ENCODE data around the gene WASHC4. TPM values are rescaled to one million over a fixed set of nuclear protein-coding genes. Genes with fewer than 3 reads are reported as not detected.

Gene WASHC4, protein sequence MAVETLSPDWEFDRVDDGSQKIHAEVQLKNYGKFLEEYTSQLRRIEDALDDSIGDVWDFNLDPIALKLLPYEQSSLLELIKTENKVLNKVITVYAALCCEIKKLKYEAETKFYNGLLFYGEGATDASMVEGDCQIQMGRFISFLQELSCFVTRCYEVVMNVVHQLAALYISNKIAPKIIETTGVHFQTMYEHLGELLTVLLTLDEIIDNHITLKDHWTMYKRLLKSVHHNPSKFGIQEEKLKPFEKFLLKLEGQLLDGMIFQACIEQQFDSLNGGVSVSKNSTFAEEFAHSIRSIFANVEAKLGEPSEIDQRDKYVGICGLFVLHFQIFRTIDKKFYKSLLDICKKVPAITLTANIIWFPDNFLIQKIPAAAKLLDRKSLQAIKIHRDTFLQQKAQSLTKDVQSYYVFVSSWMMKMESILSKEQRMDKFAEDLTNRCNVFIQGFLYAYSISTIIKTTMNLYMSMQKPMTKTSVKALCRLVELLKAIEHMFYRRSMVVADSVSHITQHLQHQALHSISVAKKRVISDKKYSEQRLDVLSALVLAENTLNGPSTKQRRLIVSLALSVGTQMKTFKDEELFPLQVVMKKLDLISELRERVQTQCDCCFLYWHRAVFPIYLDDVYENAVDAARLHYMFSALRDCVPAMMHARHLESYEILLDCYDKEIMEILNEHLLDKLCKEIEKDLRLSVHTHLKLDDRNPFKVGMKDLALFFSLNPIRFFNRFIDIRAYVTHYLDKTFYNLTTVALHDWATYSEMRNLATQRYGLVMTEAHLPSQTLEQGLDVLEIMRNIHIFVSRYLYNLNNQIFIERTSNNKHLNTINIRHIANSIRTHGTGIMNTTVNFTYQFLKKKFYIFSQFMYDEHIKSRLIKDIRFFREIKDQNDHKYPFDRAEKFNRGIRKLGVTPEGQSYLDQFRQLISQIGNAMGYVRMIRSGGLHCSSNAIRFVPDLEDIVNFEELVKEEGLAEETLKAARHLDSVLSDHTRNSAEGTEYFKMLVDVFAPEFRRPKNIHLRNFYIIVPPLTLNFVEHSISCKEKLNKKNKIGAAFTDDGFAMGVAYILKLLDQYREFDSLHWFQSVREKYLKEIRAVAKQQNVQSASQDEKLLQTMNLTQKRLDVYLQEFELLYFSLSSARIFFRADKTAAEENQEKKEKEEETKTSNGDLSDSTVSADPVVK
- 10 to 100 TPM; 34.4 to 36.5 TPM for total RNA-seq
- long read RNA-seq, full-length matches to known transcripts, result 9 of 72 reads
- long read RNA-seq, partial matches to known transcripts, result 48 of 72 reads
- long read RNA-seq, other reads (novel, unspliced or antisense), result 15 of 72 reads

DNA sequence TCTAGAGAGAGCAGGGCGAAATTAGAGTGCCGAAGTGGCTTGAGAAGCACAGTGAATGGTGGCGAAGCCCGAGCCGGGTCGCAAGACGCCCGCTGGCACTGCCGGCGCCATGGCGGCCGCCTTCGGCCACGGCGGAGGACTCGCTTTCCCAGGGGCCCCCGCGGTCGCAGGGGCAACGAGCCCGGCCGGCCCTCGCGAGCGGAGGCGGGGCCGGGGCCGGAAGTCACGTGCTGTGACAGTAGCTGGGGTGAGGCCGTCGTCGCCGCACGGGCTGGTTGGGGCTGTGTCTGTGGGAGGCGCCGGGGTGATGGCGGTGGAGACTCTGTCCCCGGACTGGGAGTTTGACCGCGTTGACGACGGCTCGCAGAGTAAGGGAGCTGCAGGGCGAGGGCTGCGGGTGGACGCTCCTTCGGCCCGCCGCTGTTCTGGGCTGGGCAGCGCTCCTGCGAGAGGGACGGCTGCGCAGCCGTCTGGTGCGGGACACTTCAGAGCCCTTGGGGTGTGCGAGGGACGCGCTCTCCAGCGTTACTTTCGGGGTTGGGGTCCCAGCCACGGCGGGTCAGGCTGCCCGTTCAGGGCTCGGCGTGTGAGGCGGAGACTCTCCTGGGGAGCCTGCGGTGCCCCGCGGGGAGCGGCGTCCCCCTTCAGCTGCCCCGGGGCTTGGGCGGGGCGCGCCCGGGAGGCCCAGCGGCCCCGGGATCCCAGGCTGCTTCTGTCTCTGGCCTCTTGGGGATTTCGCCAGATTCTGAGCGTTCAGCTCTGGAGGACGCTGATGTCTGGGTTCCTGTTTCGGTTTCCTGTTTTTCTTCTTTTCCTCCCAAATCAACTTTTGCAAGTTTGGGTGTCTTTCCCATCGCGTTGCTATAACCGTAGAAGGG is at the start of gene WASHC4:
Gene WASHC4, plus strand, starts transcription at position 238 of the 878 bp plus-strand sequence. Its CDS starts 70 bp downstream, at position 308.
- intact Hi-C loops (cut with DNase I, micrococcal nuclease), result no loop called here
- ATAC-seq (peak; percentile 98), DNase-seq (peak; percentile 95 to 97)

DNA sequence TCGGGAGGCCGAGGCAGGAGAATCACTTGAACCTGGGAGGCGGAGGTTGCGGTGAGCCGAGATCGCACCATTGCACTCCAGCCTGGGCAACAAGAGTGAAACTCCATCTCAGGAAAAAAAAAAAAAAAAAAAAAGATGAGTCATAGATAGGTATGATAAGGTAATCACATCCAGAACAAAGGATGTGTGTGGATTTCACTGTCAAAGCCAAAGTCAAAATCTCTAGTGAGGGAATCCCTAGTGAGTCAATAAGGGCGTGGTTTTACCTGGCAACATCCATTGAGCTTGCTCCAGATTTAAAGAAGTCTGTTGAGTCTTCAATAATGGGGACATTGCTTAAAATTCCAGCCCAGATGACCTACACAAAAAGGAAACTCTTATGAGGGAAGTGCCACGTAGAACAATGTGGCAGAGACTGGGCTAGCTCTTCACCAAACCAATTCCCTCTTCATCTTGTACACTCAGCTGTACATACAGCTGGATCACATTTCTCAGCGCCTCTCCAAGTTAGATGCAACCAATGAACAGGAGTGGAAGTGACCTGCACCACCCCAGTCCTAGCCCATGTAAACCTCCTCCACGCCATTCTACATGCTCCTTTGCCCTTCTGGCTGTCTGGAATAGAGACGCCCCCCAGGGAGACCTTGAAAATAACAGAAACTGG is 46.7 kb upstream of the WASHC4 start:
- DNase-seq (no peak), ATAC-seq (no peak)
- intact Hi-C loops (cut with DNase I, micrococcal nuclease), result no loop called here

DNA sequence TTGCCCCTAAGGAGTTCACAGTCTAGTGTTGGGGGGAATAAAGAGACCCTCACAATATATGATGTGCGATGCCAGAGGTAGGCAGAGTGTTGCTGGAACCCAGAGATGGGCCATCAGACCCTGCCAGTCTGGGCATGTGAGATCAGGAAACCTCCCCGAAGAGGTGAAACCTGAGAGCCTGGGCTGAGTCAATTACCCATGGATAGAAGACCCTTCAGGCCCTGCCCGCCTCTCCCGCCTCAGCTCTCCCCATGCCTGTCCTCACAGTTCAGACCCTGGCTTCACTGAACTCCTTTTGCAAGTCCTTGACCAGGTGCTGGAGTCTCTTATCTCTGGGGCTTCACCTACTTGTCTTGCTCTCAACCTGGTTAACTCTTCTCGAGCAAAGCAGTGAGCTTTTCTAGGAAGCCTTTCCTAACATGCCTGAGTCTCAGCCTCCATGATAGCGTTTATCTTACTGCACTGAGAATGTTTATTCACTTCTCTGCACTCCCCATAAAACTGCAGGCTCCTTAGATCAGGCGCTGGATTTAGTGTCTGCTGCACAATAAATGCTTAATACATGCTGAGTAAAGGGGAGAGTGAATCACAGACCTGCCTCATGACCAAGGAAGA is 42.9 kb upstream of the WASHC4 start:
- ATAC-seq (no peak), DNase-seq (no peak)

DNA sequence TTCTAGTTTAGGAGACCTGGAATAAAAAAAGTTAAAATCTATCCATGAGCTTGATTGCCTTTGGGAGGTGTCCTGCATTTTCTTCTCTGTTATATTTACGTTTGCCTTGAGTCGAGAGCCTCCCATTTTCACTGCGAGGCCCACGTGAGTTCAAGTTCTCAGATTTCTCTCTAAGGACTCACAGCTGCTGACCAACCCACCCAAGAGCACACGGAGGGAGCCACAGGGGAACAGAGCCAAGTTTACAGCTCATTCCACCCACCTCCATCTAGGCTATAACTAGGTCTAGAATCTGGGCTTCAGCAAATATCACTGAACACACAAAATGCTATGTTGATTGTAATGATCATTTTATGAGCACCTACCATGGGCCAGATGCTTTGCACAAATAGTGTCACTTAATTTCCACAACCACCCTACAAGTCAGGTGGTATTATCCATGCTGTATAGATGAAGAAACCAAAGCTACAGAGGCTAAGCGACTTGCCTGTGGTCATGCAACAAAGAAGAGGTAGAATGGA is 40.0 kb upstream of the WASHC4 start:
- intact Hi-C loops (cut with DNase I, micrococcal nuclease), result no loop called here
- no peak for ATAC-seq
- no peak for DNase-seq

More for the DNA sequence above, 42.9 kb upstream of the WASHC4 start:
- intact Hi-C loops (cut with DNase I, micrococcal nuclease), result no loop called here

DNA sequence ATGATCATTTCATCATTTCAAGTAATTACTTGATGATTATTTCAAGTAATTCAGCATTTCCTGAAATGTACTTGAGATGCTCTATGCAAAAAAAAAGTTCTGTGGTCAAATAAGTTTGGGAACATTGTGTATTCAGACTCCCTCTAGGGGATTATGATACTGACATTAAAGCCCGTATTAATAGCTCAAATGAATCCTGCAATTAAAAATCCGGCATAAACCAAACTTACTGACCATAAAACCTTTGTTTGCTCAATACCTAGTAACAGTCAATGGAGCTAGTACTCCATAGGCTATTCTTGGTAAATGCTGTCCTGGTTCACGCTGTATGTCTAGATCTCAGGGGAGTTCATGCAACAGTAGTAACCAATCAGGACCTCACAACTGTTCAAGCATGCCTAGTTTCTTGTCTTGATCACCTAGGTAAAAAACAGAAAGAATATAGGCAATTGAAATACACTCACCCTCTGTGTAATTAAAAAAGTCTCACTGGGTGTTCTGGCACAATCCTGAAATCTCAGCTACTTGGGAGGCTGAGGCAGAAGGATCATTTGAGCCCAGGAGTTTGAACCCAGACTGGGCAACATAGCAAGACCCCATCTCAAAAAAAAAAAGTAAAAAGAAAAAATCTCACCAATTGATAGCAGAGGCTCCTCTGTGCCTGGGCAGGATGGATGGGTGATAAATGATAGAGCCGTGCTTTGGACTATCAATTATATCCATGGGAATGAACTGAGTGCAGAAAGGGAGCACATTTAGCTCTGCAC is 37.4 kb upstream of the WASHC4 start:
- no peak for ATAC-seq
- no peak for DNase-seq
- intact Hi-C loops (cut with DNase I, micrococcal nuclease), result no loop called here

DNA sequence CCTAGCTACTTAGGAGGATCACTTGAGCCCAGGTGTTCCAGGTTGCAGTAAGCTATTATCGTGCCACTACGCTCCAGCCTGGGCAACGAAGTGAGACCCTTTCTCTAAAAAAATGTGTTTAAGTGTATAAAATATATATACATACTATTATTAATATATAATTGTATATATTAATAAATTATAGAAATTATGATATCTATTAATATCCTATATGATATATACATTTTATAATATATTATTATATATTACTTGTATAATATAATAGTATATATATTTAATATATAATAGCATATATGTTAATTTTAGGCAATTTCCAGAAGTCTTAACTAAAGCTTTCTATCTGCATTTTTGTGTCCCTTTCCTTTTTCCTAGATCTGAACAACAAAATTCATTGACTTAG is 35.5 kb upstream of the WASHC4 start:
- DNase-seq (no peak), ATAC-seq (no peak)
- intact Hi-C loops (cut with DNase I, micrococcal nuclease), result no loop called here

DNA sequence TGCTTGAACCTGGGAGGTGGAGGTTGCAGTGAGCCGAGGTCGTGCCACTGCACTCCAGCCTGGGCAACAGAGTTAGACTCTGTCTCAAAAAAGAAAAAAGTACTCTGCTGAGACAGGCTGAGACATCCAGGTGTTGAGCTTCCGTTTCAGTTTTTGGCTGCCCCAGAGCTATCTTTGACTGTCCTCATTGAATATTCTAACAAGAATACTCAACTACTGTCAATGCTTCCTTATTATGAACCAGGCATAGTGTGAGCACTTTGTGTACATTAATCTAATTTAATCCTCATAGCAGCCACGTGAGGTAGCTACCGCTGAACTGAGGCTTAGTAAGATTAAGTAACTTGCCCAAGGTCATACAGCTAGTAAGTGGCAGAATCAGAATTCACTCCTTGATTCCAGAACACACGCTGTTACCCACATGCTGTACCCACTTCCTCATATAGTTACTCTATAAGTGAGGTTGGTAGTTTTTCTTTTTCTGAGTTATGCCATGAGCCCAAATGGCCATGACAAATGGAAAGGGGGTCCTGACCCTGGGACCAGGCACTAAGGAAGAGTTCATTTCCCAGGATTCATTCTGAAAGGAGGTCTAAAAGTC is 34.5 kb upstream of the WASHC4 start:
- ATAC-seq (no peak), DNase-seq (no peak)
- intact Hi-C loops (cut with DNase I, micrococcal nuclease), result no loop called here

DNA sequence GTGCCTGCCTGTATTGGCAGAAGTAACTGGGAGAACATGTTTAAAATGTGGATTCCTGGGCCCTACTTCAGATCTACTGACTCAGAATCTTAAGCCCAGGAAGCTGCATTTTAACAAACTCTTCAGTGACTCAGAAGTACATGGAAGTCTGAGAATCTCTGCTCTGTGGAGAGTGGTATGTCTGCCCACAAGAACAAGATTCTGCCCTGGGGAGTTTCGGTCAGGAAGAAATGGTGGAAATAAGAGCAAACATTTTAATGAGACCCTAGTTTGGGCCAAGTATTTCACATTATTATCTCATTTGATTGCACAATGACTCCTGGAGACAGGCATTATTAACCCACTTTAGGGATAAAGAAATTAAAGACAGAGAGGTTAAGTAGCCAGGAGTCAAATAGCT is 31.4 kb upstream of the WASHC4 start:
- ATAC-seq, result no peak
- no peak for DNase-seq
- intact Hi-C loops (cut with DNase I, micrococcal nuclease), result no loop called here

DNA sequence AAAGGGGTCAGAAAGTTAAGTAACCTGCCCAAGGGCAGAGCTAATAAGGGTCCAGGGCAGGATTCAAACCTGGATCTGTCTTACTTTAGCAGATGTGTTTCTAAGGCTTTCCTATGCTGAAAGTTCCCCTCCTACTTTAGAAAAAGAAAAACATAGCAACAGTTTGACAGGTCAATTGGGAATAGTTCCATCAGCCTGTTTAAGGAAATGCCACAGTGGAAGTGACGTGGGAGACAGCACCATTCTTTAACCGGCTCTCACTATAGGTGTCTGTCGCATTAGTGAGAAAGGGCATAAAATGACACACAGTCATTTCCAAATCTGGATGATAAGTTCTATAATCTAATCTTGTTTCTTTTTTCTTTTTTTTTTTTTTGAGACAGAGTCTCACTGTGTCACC is 30.6 kb upstream of the WASHC4 start:
- no peak for ATAC-seq
- intact Hi-C loops (cut with DNase I, micrococcal nuclease), result no loop called here
- DNase-seq, result no peak

DNA sequence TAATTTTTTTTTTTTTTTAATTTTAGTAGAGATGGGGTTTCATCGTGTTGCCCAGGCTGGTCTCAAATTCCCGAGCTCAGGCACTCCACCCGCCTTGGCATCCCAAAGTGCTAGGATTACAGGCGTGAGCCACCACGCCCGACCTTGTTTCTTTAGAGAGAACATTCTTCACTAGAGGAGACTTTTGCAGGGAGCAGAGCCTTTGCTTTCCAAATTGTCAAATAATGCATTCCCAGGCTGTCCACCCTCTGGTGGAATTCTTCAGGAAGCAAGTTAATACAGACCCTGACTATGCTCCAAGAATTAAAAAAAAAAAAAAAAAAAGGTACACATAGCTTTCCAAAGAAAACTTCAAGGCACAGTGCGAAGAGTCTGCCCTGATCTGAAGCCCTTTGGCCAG is 30.1 kb upstream of the WASHC4 start:
- DNase-seq, result no peak
- ATAC-seq, result no peak
- intact Hi-C loops (cut with DNase I, micrococcal nuclease), result no loop called here

DNA sequence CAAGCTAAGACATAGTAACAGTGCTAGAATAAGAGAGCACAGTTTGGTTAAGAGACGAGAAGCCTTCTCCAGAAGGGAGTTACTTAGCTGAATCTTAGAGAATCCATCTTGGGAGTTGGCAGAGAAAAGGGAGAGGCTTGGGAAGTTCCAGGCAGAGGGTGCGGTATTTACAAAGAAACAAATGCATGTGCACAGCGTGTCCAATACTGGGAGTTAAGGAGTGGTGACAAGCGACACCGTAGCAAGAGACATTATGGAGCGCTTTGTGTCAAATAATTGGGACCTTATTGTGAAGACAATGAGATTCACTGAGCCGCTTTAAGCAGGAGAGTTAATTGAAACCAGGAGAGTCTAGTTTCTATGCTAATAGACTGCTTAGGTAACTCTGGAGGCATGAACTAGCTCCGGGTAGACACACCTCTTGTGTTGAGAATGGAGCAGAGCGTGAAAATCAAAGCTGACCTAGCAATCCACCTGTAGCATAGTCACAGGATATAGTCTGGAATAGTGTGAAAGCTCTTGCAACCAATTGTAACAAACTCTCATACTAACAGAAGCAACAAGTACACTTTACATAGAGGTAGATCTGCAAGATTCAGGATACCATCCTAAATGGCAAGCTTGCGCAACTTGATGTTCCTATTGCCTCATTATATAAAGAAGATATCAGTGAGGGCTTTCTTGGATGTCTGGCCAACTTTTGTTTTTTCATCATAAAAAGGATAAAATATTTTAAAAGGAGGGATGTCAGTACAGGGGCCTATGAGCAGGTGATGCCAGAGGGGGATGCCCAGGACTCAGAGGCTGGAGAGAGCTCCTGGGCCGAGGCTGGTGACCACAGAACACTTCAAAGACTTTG is 28.6 kb upstream of the WASHC4 start:
- ATAC-seq (peak; percentile 69), DNase-seq (no peak)
- intact Hi-C loops (cut with DNase I, micrococcal nuclease), result no loop called here

DNA sequence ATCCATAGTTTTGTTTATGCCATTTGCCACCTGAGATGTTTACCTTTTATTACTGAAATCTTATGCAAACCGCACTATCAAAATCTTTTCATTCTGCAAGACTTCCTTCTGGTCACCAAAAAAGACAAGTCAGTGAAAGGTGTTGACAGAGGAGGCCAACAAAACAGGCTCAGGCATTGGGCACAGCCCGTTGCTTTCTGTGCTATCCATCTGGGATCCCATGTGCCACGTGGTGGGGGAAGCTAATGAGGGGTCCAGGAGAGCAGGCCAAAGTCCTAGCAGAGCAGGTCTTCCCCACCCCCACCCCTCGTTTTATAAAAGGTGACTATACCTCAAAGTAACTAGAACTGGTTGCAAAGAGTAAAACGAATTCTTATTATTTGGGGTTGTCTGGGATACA is 24.5 kb upstream of the WASHC4 start:
- DNase-seq (no peak), ATAC-seq (no peak)
- intact Hi-C loops (cut with DNase I, micrococcal nuclease), result no loop called here

DNA sequence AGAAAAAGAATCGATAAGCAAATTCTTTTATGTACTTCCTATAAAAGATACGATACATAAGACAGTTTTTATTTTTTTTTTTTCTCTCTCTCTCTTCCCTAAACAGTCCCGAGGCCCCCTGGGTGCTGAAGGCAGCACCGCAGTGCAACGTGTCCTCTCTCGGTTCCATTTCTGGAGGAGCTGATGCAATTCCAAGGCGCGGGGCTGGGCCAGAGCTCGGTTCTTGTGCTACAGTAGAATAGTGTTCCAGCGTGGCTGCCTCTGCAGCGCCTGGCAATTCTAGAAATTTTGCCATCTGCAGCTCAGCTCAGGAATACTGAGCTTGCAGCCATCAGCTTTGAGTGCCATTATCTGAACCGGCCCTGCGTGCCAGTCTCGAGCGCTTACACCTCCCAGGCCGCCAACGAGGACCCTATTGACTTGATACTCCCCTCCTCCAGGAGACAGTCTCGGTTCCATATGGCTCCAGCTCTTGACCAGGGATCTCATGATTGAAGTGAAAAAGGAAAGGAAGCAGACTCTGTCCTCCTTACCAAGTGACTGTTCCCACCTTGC is 23.9 kb upstream of the WASHC4 start:
- ATAC-seq (peak; percentile 7), DNase-seq (peak; percentile 43 to 56)
- intact Hi-C loops (cut with DNase I, micrococcal nuclease), result no loop called here

DNA sequence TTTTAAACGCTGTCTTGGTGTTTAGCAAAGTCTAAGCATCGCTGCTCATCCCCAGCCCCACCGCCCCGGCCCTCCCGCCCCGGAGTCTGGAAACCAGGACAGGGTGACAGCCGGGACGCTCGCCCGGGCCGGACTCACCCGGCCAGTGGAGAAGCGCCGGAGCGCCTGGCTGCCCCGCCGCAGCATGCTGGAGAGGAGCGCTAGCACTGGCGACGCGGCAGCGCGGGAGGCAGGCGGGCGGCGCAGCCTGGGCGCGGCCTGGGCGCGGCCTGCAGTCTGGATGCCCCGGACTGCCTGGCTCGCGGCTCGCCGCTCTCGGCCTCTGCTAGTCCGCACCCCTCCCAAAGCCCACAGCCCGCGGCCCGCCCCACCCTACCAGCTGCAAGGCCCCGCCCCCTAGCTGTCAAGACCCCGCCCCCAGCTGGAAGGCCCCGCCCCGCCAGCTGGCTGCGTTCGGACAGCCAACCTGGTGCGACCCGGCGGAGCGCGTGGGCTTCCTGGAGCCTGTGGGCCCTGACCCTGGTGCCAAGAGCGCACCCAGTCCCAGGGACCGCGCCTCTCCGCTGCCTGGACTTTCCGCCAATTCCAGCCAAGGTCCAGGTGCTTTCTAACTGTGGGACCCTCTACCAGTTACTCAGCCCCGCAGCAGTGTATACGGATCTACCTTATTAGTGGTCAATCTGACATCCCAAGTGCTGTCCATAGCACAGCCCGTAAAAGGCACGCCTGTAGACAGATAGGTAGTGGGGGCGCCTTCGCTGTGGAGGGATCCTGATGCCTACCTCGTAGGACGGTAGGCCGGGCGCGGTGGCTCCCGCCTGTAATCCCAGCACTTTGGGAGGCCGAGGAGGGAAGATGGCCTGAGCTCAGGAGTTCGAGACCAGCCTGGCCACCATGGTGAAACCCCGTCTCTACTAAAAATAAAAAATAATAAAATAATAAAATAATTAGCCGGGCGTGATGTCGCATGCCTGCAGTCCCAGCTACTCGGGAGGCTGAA is 23.0 kb upstream of the WASHC4 start, which contains the start of gene ALDH1L2:
Gene ALDH1L2, minus strand, starts transcription at position 208 of the 1,000 bp plus-strand sequence. Its CDS starts 22 bp downstream, at position 186.
- ATAC-seq (peak; percentile 97), DNase-seq (peak; percentile 80 to 87)
- intact Hi-C loops (cut with DNase I, micrococcal nuclease), result no loop called here

Measured in left colon (tissue), 2 donors.